ENCODE measurements around the gene SLCO2B1. TPM values are rescaled to one million over a fixed set of nuclear protein-coding genes. Genes with fewer than 3 reads are reported as not detected.
A peak's percentile ranks its signal among the peaks of the same experiment; 100 is the strongest.

Gene SLCO2B1
- total RNA-seq, 2 donors from 2014 or later = 1.1 to 1.9 TPM

GRCh38 chr11:75241906-75242644 is 91.2 kb downstream of the SLCO2B1 start:
- WGBS, 2 experiments (ENCODE audit: insufficient coverage in 1 of 2, insufficient read length in 1 of 2) = 10 to 13% methylated on average over 31 to 72 of the region's 72 CpGs
- no peak for DNase-seq
- H3K4me1 Mint-ChIP-seq = peaks cover 4% of the 10 kb centered on the region
- no peak for TF ChIP-seq CTCF (conservative IDR thresholded peaks at IDR 0.05)
- H3K9me3 Mint-ChIP-seq = no peaks in the 10 kb centered on the region
- no peak overlapping the region for H3K9ac ChIP-seq (ENCODE audit: extremely low read depth, low read length, poor library complexity, severe bottlenecking)
- H3K36me3 Mint-ChIP-seq (ENCODE audit: low read depth) = no peaks in the 10 kb centered on the region
- peaks cover 76% of the 10 kb centered on the region for H3K27me3 Mint-ChIP-seq (ENCODE audit: insufficient read depth)
- H3K4me3 ChIP-seq (ENCODE audit: low read length) = no peak overlapping the region
- H3K36me3 ChIP-seq (ENCODE audit: control insufficient read depth, insufficient read depth, low read length) = no peaks in the 10 kb centered on the region
- peaks cover 4% of the 10 kb centered on the region for H3K4me1 ChIP-seq (ENCODE audit: control insufficient read depth, insufficient read depth, low read length)
- H3K9me3 ChIP-seq (ENCODE audit: control insufficient read depth, low read length) = no peaks in the 10 kb centered on the region
- peak overlapping the region; percentile 48 for H3K4me3 Mint-ChIP-seq
- H3K27me3 ChIP-seq (ENCODE audit: control insufficient read depth, insufficient read depth, low read length, poor library complexity, severe bottlenecking) = peaks cover 81% of the 10 kb centered on the region
- H3K27ac Mint-ChIP-seq = no peak overlapping the region
- no peak overlapping the region for H3K27ac ChIP-seq (ENCODE audit: low read depth, low read length)

GRCh38 chr11:75242722-75243600 is 92.1 kb downstream of the SLCO2B1 start:
- H3K4me3 ChIP-seq (ENCODE audit: low read length) = no peak overlapping the region
- H3K4me1 ChIP-seq (ENCODE audit: control insufficient read depth, insufficient read depth, low read length) = peaks cover 4% of the 10 kb centered on the region
- H3K36me3 Mint-ChIP-seq (ENCODE audit: low read depth) = no peaks in the 10 kb centered on the region
- H3K4me1 Mint-ChIP-seq = peaks cover 4% of the 10 kb centered on the region
- WGBS, 2 experiments (ENCODE audit: insufficient coverage in 1 of 2, insufficient read length in 1 of 2) = 89 to 100% methylated on average over 2 to 16 of the region's 16 CpGs
- H3K27ac ChIP-seq (ENCODE audit: low read depth, low read length) = no peak overlapping the region
- no peaks in the 10 kb centered on the region for H3K9me3 ChIP-seq (ENCODE audit: control insufficient read depth, low read length)
- TF ChIP-seq CTCF (conservative IDR thresholded peaks at IDR 0.05) = no peak
- no peak overlapping the region for H3K27ac Mint-ChIP-seq
- H3K4me3 Mint-ChIP-seq = peak overlapping the region; percentile 48
- H3K27me3 ChIP-seq (ENCODE audit: control insufficient read depth, insufficient read depth, low read length, poor library complexity, severe bottlenecking) = peaks cover 72% of the 10 kb centered on the region
- H3K36me3 ChIP-seq (ENCODE audit: control insufficient read depth, insufficient read depth, low read length) = no peaks in the 10 kb centered on the region
- no peak overlapping the region for H3K9ac ChIP-seq (ENCODE audit: extremely low read depth, low read length, poor library complexity, severe bottlenecking)
- no peaks in the 10 kb centered on the region for H3K9me3 Mint-ChIP-seq
- peak; percentile 44 for DNase-seq
- H3K27me3 Mint-ChIP-seq (ENCODE audit: insufficient read depth) = peaks cover 67% of the 10 kb centered on the region

- H3K27me3 ChIP-seq (ENCODE audit: control insufficient read depth, insufficient read depth, low read length, poor library complexity, severe bottlenecking) = peaks cover 59% of the 10 kb centered on the region
Observed at GRCh38 chr11:75244052-75244814, 93.3 kb downstream of the SLCO2B1 start.

More at GRCh38 chr11:75244052-75244814, 93.3 kb downstream of the SLCO2B1 start:
- Mint-ChIP-seq H3K9me3 (no peaks in the 10 kb centered on the region), H3K4me1 (peaks cover 4% of the 10 kb centered on the region), H3K27me3 (ENCODE audit: insufficient read depth) (peaks cover 57% of the 10 kb centered on the region), H3K27ac (no peak overlapping the region), H3K4me3 (no peak overlapping the region), H3K36me3 (ENCODE audit: low read depth) (no peaks in the 10 kb centered on the region)
- peak; percentile 37 for DNase-seq
- Histone ChIP-seq H3K4me1 (ENCODE audit: control insufficient read depth, insufficient read depth, low read length) (peaks cover 4% of the 10 kb centered on the region), H3K36me3 (ENCODE audit: control insufficient read depth, insufficient read depth, low read length) (no peaks in the 10 kb centered on the region), H3K27ac (ENCODE audit: low read depth, low read length) (no peak overlapping the region), H3K4me3 (ENCODE audit: low read length) (no peak overlapping the region), H3K9me3 (ENCODE audit: control insufficient read depth, low read length) (no peaks in the 10 kb centered on the region), H3K9ac (ENCODE audit: extremely low read depth, low read length, poor library complexity, severe bottlenecking) (no peak overlapping the region)
- no peak for TF ChIP-seq CTCF (conservative IDR thresholded peaks at IDR 0.05)
- 83 to 87% methylated on average over 6 to 9 of the region's 10 CpGs for WGBS, 2 experiments (ENCODE audit: insufficient coverage in 1 of 2, insufficient read length in 1 of 2)
